GM19468 (cell line): ENCODE measurements around the gene CCDC171.

Experiments
- ATAC-seq: cut with Tn5 transposase; IDR thresholded peaks from one replicate; pipeline ENCODE4 v1.9.1; 2021; ENCODE audit warnings: mild to moderate bottlenecking, moderate library complexity, moderate number of reproducible peaks; ENCODE audit not compliant: unreplicated experiment; ENCODE audit errors: extremely low read depth

Gene CCDC171

GRCh38 chr9:15965246-15965745 is 412.5 kb downstream of the CCDC171 start:
- no peak for ATAC-seq

GRCh38 chr9:15966471-15966870 is 413.6 kb downstream of the CCDC171 start:
- ATAC-seq: no peak

GRCh38 chr9:15967068-15967467 is 414.2 kb downstream of the CCDC171 start:
- ATAC-seq: no peak

- ATAC-seq: no peak
Observed at GRCh38 chr9:15972760-15973159, 419.9 kb downstream of the CCDC171 start.

DNA sequence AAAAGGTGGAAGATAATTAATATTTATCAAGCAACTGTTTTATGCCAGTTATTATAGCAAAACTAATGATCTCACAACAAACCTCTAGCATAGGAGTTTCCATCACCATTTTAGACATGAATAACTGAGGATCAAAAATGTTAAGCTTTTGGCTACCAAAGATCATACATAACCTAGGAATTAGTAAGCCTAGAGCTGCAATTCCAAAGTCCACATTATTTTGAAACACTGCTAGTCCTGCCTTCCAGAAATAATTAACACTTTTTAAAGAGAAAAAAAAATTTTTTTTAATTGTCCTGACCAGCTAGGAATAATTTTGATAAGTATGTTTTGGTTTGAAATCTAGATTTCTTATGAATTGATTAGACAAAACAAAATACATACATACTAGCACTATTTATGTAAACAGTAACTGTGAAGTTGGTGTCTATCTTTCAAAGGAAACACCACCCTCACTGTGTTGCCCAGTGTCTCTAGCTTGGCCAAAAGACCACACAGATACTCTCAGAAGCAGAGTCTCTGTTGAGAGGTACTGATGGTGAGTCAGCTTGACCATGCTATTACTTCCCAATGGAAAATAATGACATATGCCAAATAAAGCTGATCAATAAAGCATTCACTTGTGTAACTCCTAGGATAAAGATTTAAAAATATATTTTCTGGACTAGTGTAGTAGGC is 422.4 kb downstream of the CCDC171 start:
- ATAC-seq: no peak

- no peak for ATAC-seq
Observed at GRCh38 chr9:15977438-15977837, 424.6 kb downstream of the CCDC171 start.

- ATAC-seq: no peak
Observed at GRCh38 chr9:15982182-15982581, 429.3 kb downstream of the CCDC171 start.

DNA sequence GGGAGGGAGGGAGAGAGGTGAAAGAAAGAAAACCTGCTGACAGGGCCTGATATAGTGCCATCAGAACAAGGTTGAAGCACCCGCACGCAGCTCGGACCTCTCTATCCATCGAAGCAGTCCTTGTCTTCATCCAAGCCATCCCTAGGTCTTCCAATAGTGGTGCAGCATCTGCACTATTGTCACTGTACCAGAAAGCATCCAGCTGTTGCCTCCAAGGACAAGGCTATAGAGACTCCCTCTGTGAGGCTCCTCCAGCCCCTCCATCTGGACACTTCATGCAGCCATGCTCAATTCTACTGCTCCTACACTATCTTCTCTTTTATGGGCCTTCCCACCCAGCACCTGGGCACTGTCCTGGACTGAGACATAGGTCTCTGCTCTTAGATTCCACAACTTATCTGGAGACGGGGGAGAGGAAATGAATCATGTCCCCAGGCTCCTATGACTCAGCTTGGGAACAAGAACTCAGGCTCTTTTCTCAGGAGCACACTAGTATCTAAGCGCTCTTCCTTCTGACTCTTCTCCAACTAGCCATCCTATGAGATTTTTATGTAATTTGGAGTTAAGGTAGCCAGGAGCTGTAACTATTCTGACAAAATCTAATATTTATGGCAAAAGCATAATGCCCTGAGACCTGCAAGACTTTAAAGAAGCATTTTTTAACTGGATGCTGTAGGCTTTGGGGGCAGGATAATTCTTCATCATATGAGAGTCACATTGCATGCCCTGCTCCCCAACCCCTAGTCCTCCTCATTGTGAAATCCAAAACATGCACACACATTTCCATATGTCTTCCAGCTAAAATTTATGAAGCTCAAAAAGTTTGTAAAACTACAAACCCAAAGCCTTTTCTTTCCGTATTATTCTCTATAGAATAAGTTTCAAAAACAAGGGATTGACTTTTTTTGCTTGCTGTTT is 446.8 kb downstream of the CCDC171 start:
- no peak for ATAC-seq

DNA sequence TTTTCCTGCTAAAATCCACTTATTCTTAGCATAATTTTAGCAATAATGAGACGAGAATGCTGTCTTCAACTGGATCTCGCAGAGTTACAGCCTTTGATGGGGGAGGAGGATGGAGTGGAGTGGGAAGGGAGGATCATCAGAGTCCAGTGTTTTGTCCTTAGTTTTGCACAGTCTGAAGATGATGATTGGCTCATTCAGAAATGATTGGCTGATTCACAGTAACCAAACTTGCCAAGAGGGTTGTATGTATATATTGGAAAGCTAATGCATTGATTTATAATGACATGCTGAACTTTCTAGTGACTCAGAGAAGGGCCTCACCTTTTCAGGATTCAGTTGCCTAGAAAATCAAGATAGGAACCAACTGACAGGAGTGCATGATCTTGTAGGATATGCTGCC is 448.0 kb downstream of the CCDC171 start:
- ATAC-seq: no peak

- ATAC-seq: no peak
Observed at GRCh38 chr9:16001856-16002255, 449.0 kb downstream of the CCDC171 start.

DNA sequence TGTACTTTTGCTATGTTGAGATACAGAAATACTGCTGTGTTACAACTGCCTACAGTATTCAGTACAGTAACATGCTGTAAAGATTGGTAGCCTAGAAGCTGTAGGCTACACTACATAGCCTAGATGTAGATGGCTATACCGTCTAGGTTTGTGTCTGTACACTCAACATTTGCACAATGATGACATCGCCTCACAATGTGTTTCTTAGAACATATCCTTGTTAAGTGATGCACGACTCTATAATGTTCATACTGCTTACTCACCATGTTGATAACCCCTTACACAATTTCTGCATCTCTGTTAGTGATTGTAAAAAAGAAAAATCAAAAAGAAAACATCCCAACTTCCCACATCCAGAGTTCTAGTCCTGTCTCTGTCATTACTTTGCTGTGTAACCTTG is 450.0 kb downstream of the CCDC171 start:
- ATAC-seq: no peak

DNA sequence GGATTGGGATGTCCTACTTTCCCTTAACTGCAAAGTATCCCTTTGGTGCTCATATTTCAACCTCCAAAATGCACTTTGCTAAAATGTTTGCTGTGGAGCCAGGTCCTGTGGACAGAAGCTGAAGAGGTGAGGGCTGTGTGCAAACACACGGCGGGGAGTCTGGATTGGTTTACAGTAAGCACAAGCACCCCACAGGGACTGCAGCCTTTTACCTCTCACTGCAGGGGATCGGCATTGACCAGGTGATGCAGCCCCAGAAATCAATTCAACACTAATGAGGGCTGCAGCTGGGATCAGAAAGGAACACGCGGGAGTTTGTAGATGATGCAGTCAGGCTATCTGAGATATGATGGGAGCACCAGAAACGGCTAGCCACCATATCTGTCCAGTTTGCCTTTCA is 450.9 kb downstream of the CCDC171 start:
- no peak for ATAC-seq

DNA sequence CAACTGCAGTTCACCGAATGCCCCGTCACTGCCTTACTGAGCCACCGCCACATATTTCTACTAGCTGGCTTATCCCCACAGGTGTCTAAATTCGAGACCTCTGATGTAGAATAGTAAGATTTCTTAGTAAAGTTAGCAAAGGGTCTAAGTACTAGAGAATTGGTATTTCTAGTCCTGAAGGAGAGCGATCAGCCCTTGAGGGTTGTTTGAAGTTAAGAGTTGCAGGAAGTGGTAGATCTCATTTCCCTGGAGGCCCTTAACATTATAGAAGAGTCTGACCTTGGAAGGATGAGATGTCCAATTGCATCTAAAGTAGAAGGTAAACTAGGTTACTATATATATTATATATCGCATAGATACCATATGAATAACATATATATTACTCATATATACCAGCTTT is 451.8 kb downstream of the CCDC171 start:
- ATAC-seq: no peak

- ATAC-seq: no peak
Observed at GRCh38 chr9:16010221-16010620, 457.4 kb downstream of the CCDC171 start.

- ATAC-seq: no peak
Observed at GRCh38 chr9:16012621-16013020, 459.8 kb downstream of the CCDC171 start.

- ATAC-seq: no peak
Observed at GRCh38 chr9:16013366-16013765, 460.5 kb downstream of the CCDC171 start.

DNA sequence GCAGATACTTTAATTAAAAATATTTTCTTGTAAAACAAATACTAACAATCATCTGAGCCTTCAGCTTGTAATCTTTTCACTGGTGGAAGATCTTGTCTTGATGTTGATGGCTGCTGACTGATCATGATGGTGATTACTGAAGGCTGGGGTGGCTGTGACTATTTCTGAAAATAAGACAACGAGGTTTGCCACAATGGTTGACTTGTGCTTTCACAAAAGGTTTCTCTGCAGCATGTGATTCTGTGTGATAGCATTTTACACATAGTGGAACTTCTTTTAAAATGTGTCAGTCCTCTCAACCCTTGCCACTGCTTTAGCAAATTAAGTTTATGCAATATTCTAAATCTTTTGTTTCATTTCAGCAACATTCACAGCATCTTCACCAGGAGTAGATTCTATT is 461.0 kb downstream of the CCDC171 start:
- ATAC-seq: no peak

DNA sequence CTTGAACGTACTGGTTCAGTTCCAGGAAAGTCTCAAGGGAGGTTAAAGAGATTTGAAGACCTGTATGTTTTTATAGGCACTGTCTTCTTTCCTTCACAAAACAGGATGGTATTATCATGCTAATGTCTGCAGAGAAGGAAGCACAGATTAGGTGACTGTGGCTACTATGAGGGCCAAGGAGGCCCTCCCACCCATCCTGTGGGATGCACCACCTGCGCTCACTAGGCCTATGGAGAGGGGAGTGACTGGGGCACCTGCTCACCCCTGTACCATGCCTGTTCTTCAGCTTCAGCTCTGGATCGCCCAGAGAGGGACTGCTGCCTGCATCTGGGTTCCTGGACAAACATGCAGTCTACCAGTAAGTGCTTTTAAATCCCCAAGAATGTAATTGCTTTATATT is 469.4 kb downstream of the CCDC171 start:
- ATAC-seq: no peak

- no peak for ATAC-seq
Observed at GRCh38 chr9:16023446-16023845, 470.6 kb downstream of the CCDC171 start.
